HG02610 (cell line): ENCODE results near the gene CDC42EP4.

Experiments
- ATAC-seq: cut with Tn5 transposase; IDR thresholded peaks from one replicate; pipeline ENCODE4 v1.9.1; 2021; ENCODE audit warnings: mild to moderate bottlenecking, moderate library complexity; ENCODE audit not compliant: unreplicated experiment

CDC42EP4 gene, protein sequence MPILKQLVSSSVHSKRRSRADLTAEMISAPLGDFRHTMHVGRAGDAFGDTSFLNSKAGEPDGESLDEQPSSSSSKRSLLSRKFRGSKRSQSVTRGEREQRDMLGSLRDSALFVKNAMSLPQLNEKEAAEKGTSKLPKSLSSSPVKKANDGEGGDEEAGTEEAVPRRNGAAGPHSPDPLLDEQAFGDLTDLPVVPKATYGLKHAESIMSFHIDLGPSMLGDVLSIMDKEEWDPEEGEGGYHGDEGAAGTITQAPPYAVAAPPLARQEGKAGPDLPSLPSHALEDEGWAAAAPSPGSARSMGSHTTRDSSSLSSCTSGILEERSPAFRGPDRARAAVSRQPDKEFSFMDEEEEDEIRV

DNA sequence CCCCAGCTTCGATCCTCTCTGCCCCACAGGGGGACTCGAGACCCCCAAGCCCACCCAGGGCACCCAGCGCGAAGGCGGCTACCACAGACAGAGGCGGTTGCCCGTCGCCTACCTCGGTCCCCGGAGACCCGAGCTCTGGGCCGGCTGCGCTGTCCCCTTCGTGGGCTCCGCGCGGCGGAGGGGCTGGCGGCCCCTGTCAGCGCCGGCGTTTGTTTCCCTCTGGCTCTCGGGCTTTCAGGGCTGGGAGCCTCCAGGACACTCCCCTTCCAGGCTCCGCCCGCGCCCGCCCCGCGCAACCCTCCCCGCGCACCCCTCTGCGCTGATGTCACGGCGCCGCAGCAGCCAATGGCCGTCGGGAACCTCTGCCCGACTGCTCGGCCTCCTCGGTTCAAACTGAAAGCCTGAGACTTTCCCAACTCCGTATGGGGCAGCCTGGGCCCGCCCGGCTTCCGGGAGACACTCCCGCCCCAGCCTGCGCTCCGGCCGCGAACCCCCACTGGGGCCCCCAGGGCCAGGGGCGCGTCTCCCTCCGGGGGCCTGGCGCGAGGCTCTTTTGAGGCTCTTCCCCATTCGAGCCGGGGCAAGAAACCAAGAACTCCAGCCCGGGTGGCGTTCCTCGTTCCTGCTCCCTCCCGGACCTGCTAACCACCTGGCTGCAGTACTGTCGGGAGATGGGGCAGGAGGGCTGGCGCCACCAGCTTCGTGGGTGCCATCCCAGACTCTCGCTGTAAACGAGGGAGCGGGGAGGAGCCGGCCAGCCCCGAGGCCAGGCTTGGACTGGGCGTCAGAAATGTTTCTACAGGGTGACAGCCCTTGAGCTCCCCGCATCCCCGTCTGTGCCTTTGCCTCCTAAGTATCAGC, at the start of gene CDC42EP4:
Gene CDC42EP4, minus strand, starts transcription at position 221 of the 861 bp plus-strand sequence. CDS start 25,501 bp downstream, outside the sequence.
- ATAC-seq = peak; percentile 95

DNA sequence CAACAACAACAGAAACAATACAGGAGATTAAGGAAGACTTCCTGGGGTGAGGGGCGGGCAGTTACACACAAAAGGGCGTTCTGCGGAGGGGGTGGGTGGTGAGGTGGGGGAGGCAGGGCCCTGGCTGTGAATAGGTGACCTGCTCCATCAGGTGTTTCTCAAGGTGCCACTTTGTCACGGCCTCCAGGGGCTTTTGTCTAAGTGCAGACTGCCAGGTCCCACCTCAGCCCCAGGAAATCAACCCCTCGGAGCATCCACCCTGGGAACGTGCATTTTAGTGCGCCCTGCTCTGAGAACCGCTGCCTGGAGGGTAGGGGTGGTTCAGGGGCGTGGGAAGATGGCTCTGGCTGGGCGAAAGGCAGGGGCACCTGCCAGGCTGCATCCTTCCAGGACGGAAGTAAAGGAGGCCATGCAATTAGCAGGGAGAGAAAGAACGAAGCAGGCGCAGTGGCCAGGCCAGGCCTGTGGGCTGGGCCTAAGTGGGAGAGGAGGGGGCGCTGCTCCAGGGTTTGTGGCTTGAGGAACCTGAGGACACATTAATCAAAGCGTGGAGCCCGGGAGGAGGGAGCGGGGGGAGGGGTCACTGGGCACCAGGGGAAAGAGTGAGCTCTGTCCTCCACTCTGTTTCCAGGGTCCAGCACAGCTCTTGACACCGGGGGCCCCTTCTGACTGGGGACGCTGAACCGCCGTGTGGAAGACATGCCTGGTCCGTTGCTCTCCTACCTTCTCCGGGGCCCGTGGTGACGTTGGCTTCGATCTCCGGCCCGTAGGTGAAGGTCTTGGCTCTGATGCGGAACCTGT, 49.4 kb upstream of the CDC42EP4 start:
- no peak for ATAC-seq

GRCh38 chr17:73359987-73360410, 48.2 kb upstream of the CDC42EP4 start:
- no peak for ATAC-seq

GRCh38 chr17:73359352-73359751, 47.6 kb upstream of the CDC42EP4 start:
- no peak for ATAC-seq

- no peak for ATAC-seq
Measured at GRCh38 chr17:73358668-73359067, 46.9 kb upstream of the CDC42EP4 start.

- no peak for ATAC-seq
Measured at GRCh38 chr17:73357981-73358380, 46.2 kb upstream of the CDC42EP4 start.

DNA sequence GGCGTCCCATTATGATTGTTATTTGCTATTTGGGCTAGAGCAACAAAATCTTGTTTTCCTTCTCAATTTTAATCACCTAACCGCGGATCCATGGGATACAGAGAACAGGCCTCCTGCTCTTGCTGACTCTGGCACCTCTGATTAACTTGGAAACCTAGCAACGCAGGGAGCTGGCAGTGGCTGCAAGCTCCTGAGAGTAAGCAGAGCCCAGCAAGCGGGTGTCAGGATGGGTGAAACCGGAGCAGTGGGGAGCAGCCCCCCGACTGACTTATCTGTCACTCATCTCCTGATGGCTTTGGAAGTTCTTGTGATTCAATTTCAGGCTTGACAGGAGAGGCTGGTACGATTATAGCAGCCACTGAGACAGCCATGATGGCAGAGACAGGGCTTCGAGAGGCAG, 45.5 kb upstream of the CDC42EP4 start:
- no peak for ATAC-seq

DNA sequence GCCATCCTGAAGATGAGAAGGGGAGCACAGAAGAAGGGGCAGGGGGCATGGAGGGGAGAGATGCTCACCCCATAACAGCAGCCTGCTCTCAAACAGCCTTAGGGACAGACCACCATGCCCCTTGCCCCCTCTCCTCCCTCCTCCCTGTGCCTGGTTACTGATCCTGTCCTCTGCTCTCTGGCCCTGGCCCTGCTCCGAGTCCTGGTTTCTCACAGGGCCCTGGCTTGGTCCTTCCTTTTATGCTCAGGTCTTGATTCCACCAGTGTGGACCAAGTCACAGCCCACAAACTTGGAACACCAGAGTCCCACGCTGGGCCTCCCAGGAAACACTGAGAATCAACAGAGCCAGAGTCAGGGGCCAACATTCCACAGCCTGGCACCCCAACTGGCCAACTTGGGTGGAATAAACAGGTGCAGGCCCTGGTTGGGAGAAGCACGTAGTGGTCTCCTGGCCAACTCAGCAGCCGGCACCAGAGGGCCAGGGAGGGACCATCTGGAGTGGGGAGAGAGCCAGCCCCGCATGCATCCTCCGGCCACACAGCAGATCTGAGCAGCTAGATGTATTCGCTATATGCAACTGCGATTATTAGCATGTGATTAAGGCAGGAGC, 44.9 kb upstream of the CDC42EP4 start:
- no peak for ATAC-seq

- ATAC-seq = no peak
Measured at GRCh38 chr17:73354423-73355284, 42.9 kb upstream of the CDC42EP4 start.

- no peak for ATAC-seq
Measured at GRCh38 chr17:73352261-73352660, 40.5 kb upstream of the CDC42EP4 start.

- ATAC-seq = no peak
Measured at GRCh38 chr17:73351764-73352163, 40.0 kb upstream of the CDC42EP4 start.

GRCh38 chr17:73350864-73351263, 39.1 kb upstream of the CDC42EP4 start:
- ATAC-seq = no peak

- no peak for ATAC-seq
Measured at GRCh38 chr17:73349647-73350046, 37.8 kb upstream of the CDC42EP4 start.

- no peak for ATAC-seq
Measured at GRCh38 chr17:73349138-73349537, 37.3 kb upstream of the CDC42EP4 start.

DNA sequence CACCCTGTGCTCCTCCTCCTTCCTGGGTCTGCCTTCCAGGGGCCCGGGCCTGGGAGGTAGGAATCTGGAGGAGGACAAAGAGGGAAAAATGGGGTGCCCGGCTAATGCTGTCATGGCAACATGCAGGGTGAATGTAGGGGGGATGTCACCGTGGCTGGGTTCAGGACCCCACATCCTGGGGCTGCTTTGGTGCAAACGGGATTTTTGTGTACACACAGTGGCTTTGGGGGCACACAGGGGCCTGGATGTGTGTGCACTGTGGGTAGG, 37.0 kb upstream of the CDC42EP4 start:
- ATAC-seq = no peak

GRCh38 chr17:73348018-73348828, 36.4 kb upstream of the CDC42EP4 start:
- no peak for ATAC-seq

DNA sequence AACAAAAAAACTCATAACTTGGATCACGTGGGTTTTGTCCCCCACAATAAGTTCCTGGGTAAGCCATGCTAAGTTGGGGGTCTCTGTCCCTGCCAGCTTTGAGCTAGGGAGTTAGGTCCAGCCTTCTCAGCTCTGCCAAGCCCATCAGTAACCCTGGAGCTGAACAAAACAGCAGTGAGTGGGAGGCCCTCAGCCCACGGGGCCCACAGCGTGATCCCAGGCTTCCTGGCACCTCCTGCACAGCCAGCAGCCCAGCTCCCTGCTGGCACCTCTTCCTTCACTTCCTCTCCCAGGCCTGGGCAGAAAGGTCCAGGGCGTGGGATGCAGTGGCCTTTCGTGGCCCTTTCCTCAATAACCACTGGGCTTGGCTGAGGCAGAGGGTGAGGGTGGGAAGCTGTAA, 35.5 kb upstream of the CDC42EP4 start:
- no peak for ATAC-seq

GRCh38 chr17:73346501-73347162, 34.8 kb upstream of the CDC42EP4 start:
- no peak for ATAC-seq
